Measurements from ENCODE around the gene HOXB7.

GRCh38 chr17:48569240-48569582, 41.6 kb downstream of the HOXB7 start:
- TF ChIP-seq POLR2AphosphoS5 (IDR thresholded peaks at IDR 0.05; ENCODE audit: low read depth, low read length) (no peak), TAF1 (IDR thresholded peaks at IDR 0.05; ENCODE audit: borderline replicate concordance, low read depth, low read length) (no peak)

Data from GM12892 (cell line).